H9 (cell line): ENCODE results near the gene ATP1A3. TPM values are rescaled to one million over a fixed set of nuclear protein-coding genes. Genes with fewer than 3 reads are reported as not detected.

ENCODE experiments used
- DNase-seq: peaks from one replicate; pipeline ENCODE4 v3.0.0-alpha.2; 2017
- H2AFZ ChIP-seq: one replicate; pipeline ENCODE4 v1.6.1; 2013; ENCODE audit warnings: mild to moderate bottlenecking, low read length, control low read depth, moderate library complexity
- H2AK5ac ChIP-seq: 2 replicates; pipeline ENCODE4 v1.6.1; 2013; ENCODE audit warnings: low read length, control low read depth, mixed read lengths; ENCODE audit not compliant: insufficient read length
- H2BK120ac ChIP-seq: one replicate; pipeline ENCODE4 v1.6.1; 2013; ENCODE audit warnings: low read depth, mild to moderate bottlenecking, low read length, control low read depth, inconsistent platforms; ENCODE audit not compliant: poor library complexity, severe bottlenecking
- H2BK12ac ChIP-seq: 2 replicates; pipeline ENCODE4 v1.6.1; 2013; ENCODE audit warnings: low read length, control low read depth, mixed read lengths, low read depth; ENCODE audit not compliant: insufficient read length
- H2BK15ac ChIP-seq: 2 replicates; pipeline ENCODE4 v1.6.1; 2013; ENCODE audit warnings: low read depth, low read length, control low read depth
- H2BK20ac ChIP-seq: one replicate; pipeline ENCODE4 v1.6.1; 2013; ENCODE audit warnings: low read depth, mild to moderate bottlenecking, low read length, control low read depth, inconsistent platforms; ENCODE audit not compliant: poor library complexity, severe bottlenecking
- H2BK5ac ChIP-seq: 2 replicates; pipeline ENCODE4 v1.6.1; 2013; ENCODE audit warnings: low read length, control low read depth, mixed read lengths; ENCODE audit not compliant: insufficient read length
- H3K14ac ChIP-seq: 2 replicates; pipeline ENCODE4 v1.6.1; 2013; ENCODE audit warnings: low read length, control low read depth; ENCODE audit not compliant: insufficient read depth
- H3K18ac ChIP-seq: 2 replicates; pipeline ENCODE4 v1.6.1; 2013; ENCODE audit warnings: low read depth, mild to moderate bottlenecking, mixed read lengths, low read length, control low read depth; ENCODE audit not compliant: insufficient read length
- H3K23ac ChIP-seq: 2 replicates; pipeline ENCODE4 v1.6.1; 2013; ENCODE audit warnings: low read length, control low read depth, mixed read lengths, low read depth; ENCODE audit not compliant: insufficient read length
- H3K23me2 ChIP-seq: 2 replicates; pipeline ENCODE4 v1.6.1; 2013; ENCODE audit warnings: low read depth, mild to moderate bottlenecking, mixed read lengths, low read length, control low read depth; ENCODE audit not compliant: insufficient read length, poor library complexity, severe bottlenecking
- H3K27ac ChIP-seq: 2 replicates; pipeline ENCODE4 v1.5.1; 2013; ENCODE audit warnings: low read length, control low read depth, mixed read lengths, low read depth; ENCODE audit not compliant: insufficient read length
- H3K27me3 ChIP-seq: 2 replicates; pipeline ENCODE4 v1.6.1; 2013; ENCODE audit warnings: low read length, control low read depth, inconsistent platforms; ENCODE audit not compliant: insufficient read depth
- H3K4ac ChIP-seq: 2 replicates; pipeline ENCODE4 v1.6.1; 2013; ENCODE audit warnings: low read depth, mild to moderate bottlenecking, control low read depth, inconsistent platforms, low read length, moderate library complexity
- H3K4me1 ChIP-seq: 2 replicates; pipeline ENCODE4 v1.6.1; 2013; ENCODE audit warnings: low read length, control low read depth, inconsistent platforms; ENCODE audit not compliant: insufficient read depth
- H3K4me2 ChIP-seq: 2 replicates; pipeline ENCODE4 v1.6.1; 2013; ENCODE audit warnings: low read length, control low read depth, mixed read lengths; ENCODE audit not compliant: insufficient read length, insufficient read depth
- H3K56ac ChIP-seq: 2 replicates; pipeline ENCODE4 v1.6.1; 2013; ENCODE audit warnings: low read depth, mild to moderate bottlenecking, mixed read lengths, low read length, control low read depth; ENCODE audit not compliant: insufficient read length
- H3K79me1 ChIP-seq: 2 replicates; pipeline ENCODE4 v1.6.1; 2013; ENCODE audit warnings: low read depth, mild to moderate bottlenecking, moderate library complexity, low read length, control low read depth, inconsistent platforms; ENCODE audit not compliant: insufficient read depth, poor library complexity, severe bottlenecking
- H3K79me2 ChIP-seq: 2 replicates; pipeline ENCODE4 v1.6.1; 2013; ENCODE audit warnings: low read length, control low read depth, inconsistent platforms; ENCODE audit not compliant: insufficient read depth
- H3K9ac ChIP-seq: 2 replicates; pipeline ENCODE4 v1.6.1; 2013; ENCODE audit warnings: low read length, control low read depth, mixed read lengths; ENCODE audit not compliant: insufficient read length; ENCODE audit errors: extremely low read depth
- H3K9me3 ChIP-seq: one replicate; pipeline ENCODE4 v1.6.1; 2013; ENCODE audit warnings: low read depth, low read length, inconsistent platforms; ENCODE audit not compliant: control insufficient read depth
- H3T11ph ChIP-seq: one replicate; pipeline ENCODE4 v1.6.1; 2013; ENCODE audit warnings: mild to moderate bottlenecking, low read length, control low read depth, inconsistent platforms
- H4K20me1 ChIP-seq: one replicate; pipeline ENCODE4 v1.6.1; 2013; ENCODE audit not compliant: control insufficient read depth, insufficient read length, insufficient read depth
- H4K5ac ChIP-seq: 2 replicates; pipeline ENCODE4 v1.6.1; 2013; ENCODE audit warnings: low read depth, mild to moderate bottlenecking, mixed read lengths, low read length, control low read depth; ENCODE audit not compliant: insufficient read length
- H4K8ac ChIP-seq: replicated peaks from 2 replicates; pipeline ENCODE4 v1.6.1; 2013; ENCODE audit warnings: low read length, control low read depth, mixed read lengths, low read depth; ENCODE audit not compliant: insufficient read length
- H4K91ac ChIP-seq: 2 replicates; pipeline ENCODE4 v1.6.1; 2013; ENCODE audit warnings: low read depth, mild to moderate bottlenecking, moderate library complexity, mixed read lengths, low read length, control low read depth; ENCODE audit not compliant: insufficient read length
- H3K27ac Mint-ChIP-seq, 3 experiments: 2 replicates in 2 of 3; 3 replicates in 1 of 3; pipeline ENCODE4 v1.8.0; 2020 to 2021; ENCODE audit warnings: mixed read lengths in 3 of 3, mild to moderate bottlenecking in 1 of 3, moderate library complexity in 1 of 3
- H3K27me3 Mint-ChIP-seq: 2 replicates; pipeline ENCODE4 v1.8.0; 2021; ENCODE audit warnings: low read depth, mild to moderate bottlenecking, moderate library complexity, mixed read lengths
- H3K36me3 Mint-ChIP-seq, 3 experiments: 2 replicates in 2 of 3; 3 replicates in 1 of 3; pipeline ENCODE4 v1.8.0; 2020 to 2021; ENCODE audit warnings: low read depth in 3 of 3, mixed read lengths in 3 of 3; ENCODE audit not compliant: insufficient read depth in 1 of 3
- H3K4me1 Mint-ChIP-seq, 2 experiments: 2 replicates each; pipeline ENCODE4 v1.8.0; 2020; ENCODE audit warnings: mixed read lengths in 2 of 2
- H3K4me3 Mint-ChIP-seq, 2 experiments: 2 replicates in 1 of 2; 3 replicates in 1 of 2; pipeline ENCODE4 v1.8.0; 2020 to 2021; ENCODE audit warnings: mild to moderate bottlenecking in 2 of 2, mixed read lengths in 2 of 2, moderate library complexity in 1 of 2
- H3K9me3 Mint-ChIP-seq, 2 experiments: 2 replicates in 1 of 2; 3 replicates in 1 of 2; pipeline ENCODE4 v1.8.0; 2020; ENCODE audit warnings: mild to moderate bottlenecking in 2 of 2, mixed read lengths in 2 of 2, moderate library complexity in 1 of 2
- WGBS: extraction: QIAGEN DNeasy Blood & Tissue Kit; methylation state at CpG from one replicate; pipeline ENCODE4 v1.1.7; 2013; ENCODE audit warnings: missing lambda C conversion rate, low lambda C conversion rate, mixed read lengths; ENCODE audit not compliant: insufficient read length; ENCODE audit errors: extremely low coverage; 5-methylcytosine and 5-hydroxymethylcytosine counted together
- total RNA-seq: library from RNA; stranded (reverse); gene quantifications from 2 replicates; pipeline ENCODE4 v1.2.1, GENCODE V29; 2021
- TF ChIP-seq, protein P1 (sequence below): fragments of 200-600 bp; sonication (generic); conservative IDR thresholded peaks from 3 replicates; pipeline ENCODE4 v1.8.0; 2021; ENCODE audit warnings: antibody characterized with exemption, mild to moderate bottlenecking

ATP1A3 gene
- total RNA-seq, 1 experiment from 2014 or later, result 11.6 TPM

DNA sequence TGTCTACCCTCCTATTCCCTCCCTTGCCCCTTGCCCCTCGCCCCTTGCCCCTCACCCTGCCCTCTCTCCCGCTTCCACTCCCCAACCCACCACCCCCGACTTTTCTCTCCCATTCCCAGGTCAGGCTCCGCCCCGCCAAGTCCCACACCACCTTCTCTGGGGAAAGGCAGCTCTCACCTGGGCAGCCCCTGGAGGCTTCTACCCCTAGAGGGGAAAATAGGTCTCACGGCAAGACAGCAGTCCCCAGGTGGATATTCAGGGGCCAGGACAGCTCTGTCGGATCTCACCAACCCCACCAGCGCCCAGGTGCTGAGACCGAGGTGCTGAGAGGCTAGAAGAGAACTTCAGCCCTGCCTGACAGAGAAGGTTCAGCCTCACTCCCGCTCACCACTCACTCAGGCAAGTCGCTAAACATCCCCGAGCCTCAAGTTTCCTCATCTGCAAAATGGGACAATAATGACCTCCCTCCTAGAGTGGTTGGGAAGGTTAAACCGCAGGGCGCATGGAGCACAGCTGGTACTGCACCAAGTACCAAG is 64.4 kb downstream of the ATP1A3 start:
- Histone ChIP-seq H2BK120ac (no peak overlapping the region), H3K4me2 (peak overlapping the region; percentile 52), H2BK15ac (no peak overlapping the region), H3K23ac (no peak overlapping the region), H3T11ph (no peak overlapping the region), H2BK5ac (no peak overlapping the region), H4K5ac (no peak overlapping the region), H3K4me1 (peaks cover 5% of the 10 kb centered on the region; the same call in 1 of the 2 replicates), H2BK20ac (no peak overlapping the region), H3K27me3 (peaks cover 93% of the 10 kb centered on the region), H3K23me2 (peaks cover 2% of the 10 kb centered on the region), H3K79me2 (no peaks in the 10 kb centered on the region), H3K79me1 (no peaks in the 10 kb centered on the region), H3K4ac (no peak overlapping the region), H3K9me3 (no peaks in the 10 kb centered on the region), H3K18ac (no peak overlapping the region), H4K20me1 (no peaks in the 10 kb centered on the region), H4K8ac (no peak overlapping the region), H2AFZ (no peak overlapping the region), H3K14ac (no peak overlapping the region), H2BK12ac (no peak overlapping the region), H3K56ac (no peak overlapping the region), H3K27ac (no peak overlapping the region), H2AK5ac (no peak overlapping the region), H3K9ac (no peak overlapping the region), H4K91ac (no peak overlapping the region)
- Mint-ChIP-seq H3K9me3 (peaks cover 0 to 3% of the 10 kb centered on the region in 2 experiments; a peak in 3 of 5 replicates), H3K4me3 (peak overlapping the region in 1 of 2 experiments; percentile 74; a peak in 3 of 5 replicates), H3K4me1 (peaks cover 21 to 45% of the 10 kb centered on the region in 2 experiments), H3K27ac (no peak overlapping the region), H3K27me3 (no peaks in the 10 kb centered on the region; the same call in 1 of the 2 replicates), H3K36me3 (no peaks in the 10 kb centered on the region)
- no CpG with 5 or more reads among the region's 14 CpGs for WGBS
- TF ChIP-seq, protein P1, sequence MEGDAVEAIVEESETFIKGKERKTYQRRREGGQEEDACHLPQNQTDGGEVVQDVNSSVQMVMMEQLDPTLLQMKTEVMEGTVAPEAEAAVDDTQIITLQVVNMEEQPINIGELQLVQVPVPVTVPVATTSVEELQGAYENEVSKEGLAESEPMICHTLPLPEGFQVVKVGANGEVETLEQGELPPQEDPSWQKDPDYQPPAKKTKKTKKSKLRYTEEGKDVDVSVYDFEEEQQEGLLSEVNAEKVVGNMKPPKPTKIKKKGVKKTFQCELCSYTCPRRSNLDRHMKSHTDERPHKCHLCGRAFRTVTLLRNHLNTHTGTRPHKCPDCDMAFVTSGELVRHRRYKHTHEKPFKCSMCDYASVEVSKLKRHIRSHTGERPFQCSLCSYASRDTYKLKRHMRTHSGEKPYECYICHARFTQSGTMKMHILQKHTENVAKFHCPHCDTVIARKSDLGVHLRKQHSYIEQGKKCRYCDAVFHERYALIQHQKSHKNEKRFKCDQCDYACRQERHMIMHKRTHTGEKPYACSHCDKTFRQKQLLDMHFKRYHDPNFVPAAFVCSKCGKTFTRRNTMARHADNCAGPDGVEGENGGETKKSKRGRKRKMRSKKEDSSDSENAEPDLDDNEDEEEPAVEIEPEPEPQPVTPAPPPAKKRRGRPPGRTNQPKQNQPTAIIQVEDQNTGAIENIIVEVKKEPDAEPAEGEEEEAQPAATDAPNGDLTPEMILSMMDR, result no peak
- DNase-seq, result no peak
